GM12872 (cell line): Measurements from ENCODE around the gene CCNI.

Source experiments
- CTCF ChIP-seq: IDR thresholded peaks from 3 replicates; pipeline ENCODE4 v1.5.1; 2011; ENCODE audit warnings: low read depth, mild to moderate bottlenecking, low read length, moderate library complexity; ENCODE audit not compliant: insufficient read depth

CCNI gene

GRCh38 chr4:77094496-77094895 is 18.7 kb upstream of the CCNI start:
- no peak for TF ChIP-seq CTCF

DNA sequence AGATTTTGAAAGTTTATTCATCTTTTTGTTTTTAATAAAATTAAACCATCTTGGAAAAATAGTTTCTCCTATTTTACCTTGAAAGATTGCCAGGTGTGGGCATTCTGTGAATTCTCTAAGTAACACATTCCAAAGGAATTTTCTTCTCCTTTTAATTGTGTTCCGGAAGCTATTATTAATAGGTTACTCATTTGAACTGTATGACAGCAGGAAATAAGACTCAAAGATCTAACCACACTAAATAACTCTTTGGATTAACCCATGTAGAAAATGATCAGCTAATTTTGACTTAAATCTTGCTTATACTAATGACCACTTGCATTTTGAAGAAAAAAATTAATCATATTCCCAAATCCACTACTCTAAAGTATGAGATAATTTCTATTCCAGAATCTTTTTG is 17.6 kb upstream of the CCNI start:
- TF ChIP-seq CTCF: no peak

DNA sequence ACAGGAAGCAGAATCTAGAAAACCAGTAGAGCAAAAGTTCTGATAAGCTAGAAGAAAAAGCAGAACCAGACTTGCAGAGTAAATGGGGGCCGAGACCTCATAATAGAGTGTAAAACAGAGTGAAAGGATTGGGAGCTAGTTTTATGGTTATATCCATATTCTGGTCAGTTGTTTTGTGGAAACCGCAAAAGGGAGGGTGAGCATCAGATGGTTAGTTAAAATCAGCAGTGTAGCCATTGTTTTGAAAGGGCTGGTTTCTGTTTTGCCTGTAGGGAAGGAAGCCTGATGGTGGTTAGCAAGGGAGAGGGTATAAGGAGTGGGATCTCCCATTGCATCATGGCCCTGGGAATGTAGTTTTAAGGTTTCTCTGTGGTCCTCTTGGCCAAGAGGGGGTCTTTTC is 17.2 kb upstream of the CCNI start:
- no peak for TF ChIP-seq CTCF

DNA sequence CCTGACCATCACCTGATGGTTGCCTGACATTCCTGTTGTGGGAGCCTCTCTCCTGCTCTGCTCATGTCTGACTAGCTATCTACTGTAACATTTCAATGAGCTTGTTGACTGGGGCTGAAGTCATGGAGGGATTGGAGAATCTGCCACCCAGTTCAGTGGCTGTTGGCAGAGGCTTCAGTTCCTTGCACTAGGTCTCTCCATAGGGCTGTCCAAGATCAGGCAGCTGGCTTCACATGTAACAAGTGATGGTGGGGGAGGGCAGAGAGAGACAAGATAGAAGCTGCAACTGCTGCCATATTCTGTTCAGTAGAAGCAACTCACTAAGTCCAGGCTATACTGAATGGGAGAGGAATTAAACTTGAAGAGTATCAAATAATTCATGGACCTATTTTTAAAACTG is 14.1 kb upstream of the CCNI start:
- TF ChIP-seq CTCF: no peak

DNA sequence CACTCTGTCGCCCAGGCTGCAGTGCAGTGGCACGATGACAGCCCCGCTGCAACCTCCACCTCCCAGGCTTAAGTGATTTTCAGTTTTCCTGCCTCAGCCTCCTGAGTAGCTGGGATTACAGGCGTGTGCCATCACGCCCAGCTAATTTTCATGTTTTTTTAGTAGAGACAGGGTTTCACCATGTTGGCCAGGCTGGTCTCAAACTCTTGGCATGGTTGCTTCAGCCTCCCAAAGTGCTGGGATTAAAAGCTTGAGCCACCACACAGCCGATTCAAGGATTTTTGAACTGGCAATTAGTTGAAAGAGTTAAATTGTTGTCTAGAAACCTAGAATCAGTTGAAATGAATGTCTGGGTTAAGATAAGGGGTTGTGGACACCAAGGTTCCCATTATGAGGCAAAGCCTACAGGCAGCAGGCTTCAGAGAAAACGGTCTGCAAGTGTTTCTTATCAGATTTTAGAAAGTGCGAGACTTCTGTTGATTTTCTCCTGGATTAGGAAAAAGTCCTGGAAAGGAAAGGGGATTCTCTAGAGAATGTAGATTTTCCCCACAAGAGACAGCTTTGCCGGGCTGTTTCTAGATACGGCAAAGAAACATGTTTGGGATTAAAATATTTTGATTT is 8.3 kb upstream of the CCNI start:
- TF ChIP-seq CTCF: no peak

- no peak for TF ChIP-seq CTCF
Observed at GRCh38 chr4:77082886-77083608, 7.3 kb upstream of the CCNI start.

- no peak for TF ChIP-seq CTCF
Observed at GRCh38 chr4:77079281-77079680, 3.5 kb upstream of the CCNI start.
